Measurements from ENCODE around the gene COPZ1. TPM values are rescaled to one million over a fixed set of nuclear protein-coding genes. Genes with fewer than 3 reads are reported as not detected.
A peak's percentile ranks its signal among the peaks of the same experiment; 100 is the strongest.

Gene COPZ1
- total and polyA plus RNA-seq, 9 of the 15 experiments (the other 6 are each of a cell fraction or from before 2014, with no cell fraction given) = 137 to 487 (median 233) TPM

DNA sequence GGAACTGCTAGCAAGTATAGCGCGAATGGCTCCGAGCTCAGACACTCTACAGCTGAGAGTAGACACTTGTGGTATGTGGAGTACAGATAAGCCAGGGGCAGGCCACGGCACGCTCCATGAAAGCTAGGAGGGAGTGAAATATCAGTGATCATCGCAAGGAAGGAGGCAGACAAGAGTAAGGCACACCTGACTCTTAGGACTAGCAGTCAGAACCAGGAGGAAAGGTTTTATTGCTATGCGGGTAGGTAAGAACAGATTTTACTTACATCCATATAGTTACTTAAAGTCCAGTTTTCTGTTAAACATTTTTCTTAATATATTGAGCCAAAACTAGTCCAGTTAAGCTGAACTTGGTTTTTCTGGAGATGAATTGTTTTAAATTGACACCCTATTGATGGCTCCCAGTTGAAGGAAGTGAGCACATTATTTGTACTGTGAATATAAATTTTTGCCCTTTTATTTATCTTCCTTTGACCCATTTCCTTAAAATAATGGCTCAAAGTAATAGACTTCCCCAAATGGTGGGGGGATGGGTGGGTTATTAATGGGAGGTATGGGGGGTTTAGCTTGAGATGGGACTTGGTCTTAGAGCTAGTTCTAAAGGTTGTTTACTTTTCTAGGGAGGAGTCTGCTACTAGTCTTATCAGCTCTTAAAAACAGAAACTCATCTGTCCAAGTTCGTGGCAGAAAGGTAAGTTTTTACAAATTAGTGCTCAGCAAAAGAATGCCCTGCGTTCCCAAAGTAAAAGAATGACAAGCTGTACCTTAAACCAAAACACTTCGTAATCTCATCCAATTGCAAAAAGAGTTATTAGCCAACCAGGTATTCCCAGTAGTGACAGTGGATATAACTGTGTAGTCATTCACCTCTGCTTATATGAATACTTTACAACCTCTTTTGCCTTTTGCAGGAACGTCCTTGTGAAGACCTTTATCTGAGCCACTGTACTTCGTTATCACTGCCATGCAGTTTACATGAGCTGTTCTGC, 38.6 kb upstream of the COPZ1 start (continued):
- TF ChIP-seq KHSRP (IDR thresholded peaks at IDR 0.05) = 0 out of 2 replicates have a peak, but pooled peaks have one; percentile 17
- TF ChIP-seq, protein P1, sequence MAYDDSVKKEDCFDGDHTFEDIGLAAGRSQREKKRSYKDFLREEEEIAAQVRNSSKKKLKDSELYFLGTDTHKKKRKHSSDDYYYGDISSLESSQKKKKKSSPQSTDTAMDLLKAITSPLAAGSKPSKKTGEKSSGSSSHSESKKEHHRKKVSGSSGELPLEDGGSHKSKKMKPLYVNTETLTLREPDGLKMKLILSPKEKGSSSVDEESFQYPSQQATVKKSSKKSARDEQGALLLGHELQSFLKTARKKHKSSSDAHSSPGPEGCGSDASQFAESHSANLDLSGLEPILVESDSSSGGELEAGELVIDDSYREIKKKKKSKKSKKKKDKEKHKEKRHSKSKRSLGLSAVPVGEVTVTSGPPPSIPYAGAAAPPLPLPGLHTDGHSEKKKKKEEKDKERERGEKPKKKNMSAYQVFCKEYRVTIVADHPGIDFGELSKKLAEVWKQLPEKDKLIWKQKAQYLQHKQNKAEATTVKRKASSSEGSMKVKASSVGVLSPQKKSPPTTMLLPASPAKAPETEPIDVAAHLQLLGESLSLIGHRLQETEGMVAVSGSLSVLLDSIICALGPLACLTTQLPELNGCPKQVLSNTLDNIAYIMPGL (CRISPR knock-in tag; IDR thresholded peaks at IDR 0.05) = no peak
- no peak for TF ChIP-seq FOXP1 (CRISPR knock-in tag; IDR thresholded peaks at IDR 0.05)
- TF ChIP-seq HMGN3 (IDR thresholded peaks at IDR 0.05; ENCODE audit: borderline replicate concordance, extremely low read depth, insufficient read length, low read depth, low read length) = no peak
- TF ChIP-seq ZNF253 (CRISPR knock-in tag; conservative IDR thresholded peaks at IDR 0.05) = no peak
- TF ChIP-seq ETV6 (IDR thresholded peaks at IDR 0.05; ENCODE audit: borderline replicate concordance in 1 of 2, low read depth in 2 of 2, low read length in 1 of 2) = no peak; a peak in 1 of 4 replicates
- TF ChIP-seq ETV6 (CRISPR knock-in tag; IDR thresholded peaks at IDR 0.05; ENCODE audit: borderline replicate concordance) = no peak
- TF ChIP-seq NR1H2 (CRISPR knock-in tag; IDR thresholded peaks at IDR 0.05) = no peak
- no peak for TF ChIP-seq FOS (IDR thresholded peaks at IDR 0.05; ENCODE audit: extremely low read depth, insufficient read length)
- no peak for TF ChIP-seq SNRNP70 (optimal IDR thresholded peaks at IDR 0.05; ENCODE audit: low read depth, low read length)
- no peak for TF ChIP-seq EHMT2 (IDR thresholded peaks at IDR 0.05)
- TF ChIP-seq, protein P2, sequence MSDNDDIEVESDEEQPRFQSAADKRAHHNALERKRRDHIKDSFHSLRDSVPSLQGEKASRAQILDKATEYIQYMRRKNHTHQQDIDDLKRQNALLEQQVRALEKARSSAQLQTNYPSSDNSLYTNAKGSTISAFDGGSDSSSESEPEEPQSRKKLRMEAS (CRISPR knock-in tag; IDR thresholded peaks at IDR 0.05) = no peak
- TF ChIP-seq DIDO1 (tag; IDR thresholded peaks at IDR 0.05; ENCODE audit: low read depth) = no peak
- TF ChIP-seq ZNF644 (tag; IDR thresholded peaks at IDR 0.05; ENCODE audit: low read depth) = no peak
- no peak for TF ChIP-seq SRF (CRISPR knock-in tag; IDR thresholded peaks at IDR 0.05)
- TF ChIP-seq ZNF780A (CRISPR knock-in tag; IDR thresholded peaks at IDR 0.05) = no peak
- no peak for TF ChIP-seq CSDE1 (IDR thresholded peaks at IDR 0.05)
- no peak for TF ChIP-seq ZNF239 (CRISPR knock-in tag; IDR thresholded peaks at IDR 0.05)
- no peak for TF ChIP-seq THAP7 (CRISPR knock-in tag; IDR thresholded peaks at IDR 0.05)
- no peak for TF ChIP-seq ARHGAP35 (IDR thresholded peaks at IDR 0.05; ENCODE audit: partially characterized antibody)
- peak; percentile 73 for TF ChIP-seq FUS (optimal IDR thresholded peaks at IDR 0.05; ENCODE audit: low read depth, low read length)
- no peak for TF ChIP-seq NR2C2 (CRISPR knock-in tag; IDR thresholded peaks at IDR 0.05)
- no peak for TF ChIP-seq NR2C2 (tag; IDR thresholded peaks at IDR 0.05)
- no peak for TF ChIP-seq ZNF668 (CRISPR knock-in tag; IDR thresholded peaks at IDR 0.05)
- TF ChIP-seq NONO (IDR thresholded peaks at IDR 0.05; ENCODE audit: low read depth in 2 of 2, low read length in 1 of 2) = 0 out of 4 replicates have a peak, but pooled peaks of 1 of the 2 experiments have one; percentile 46
- TF ChIP-seq, protein P3, sequence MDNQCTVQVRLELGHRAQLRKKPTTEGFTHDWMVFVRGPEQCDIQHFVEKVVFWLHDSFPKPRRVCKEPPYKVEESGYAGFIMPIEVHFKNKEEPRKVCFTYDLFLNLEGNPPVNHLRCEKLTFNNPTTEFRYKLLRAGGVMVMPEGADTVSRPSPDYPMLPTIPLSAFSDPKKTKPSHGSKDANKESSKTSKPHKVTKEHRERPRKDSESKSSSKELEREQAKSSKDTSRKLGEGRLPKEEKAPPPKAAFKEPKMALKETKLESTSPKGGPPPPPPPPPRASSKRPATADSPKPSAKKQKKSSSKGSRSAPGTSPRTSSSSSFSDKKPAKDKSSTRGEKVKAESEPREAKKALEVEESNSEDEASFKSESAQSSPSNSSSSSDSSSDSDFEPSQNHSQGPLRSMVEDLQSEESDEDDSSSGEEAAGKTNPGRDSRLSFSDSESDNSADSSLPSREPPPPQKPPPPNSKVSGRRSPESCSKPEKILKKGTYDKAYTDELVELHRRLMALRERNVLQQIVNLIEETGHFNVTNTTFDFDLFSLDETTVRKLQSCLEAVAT (IDR thresholded peaks at IDR 0.05) = peak; percentile 82 to 95
